ENCODE data around the gene CARD9.

The CARD9 gene

DNA sequence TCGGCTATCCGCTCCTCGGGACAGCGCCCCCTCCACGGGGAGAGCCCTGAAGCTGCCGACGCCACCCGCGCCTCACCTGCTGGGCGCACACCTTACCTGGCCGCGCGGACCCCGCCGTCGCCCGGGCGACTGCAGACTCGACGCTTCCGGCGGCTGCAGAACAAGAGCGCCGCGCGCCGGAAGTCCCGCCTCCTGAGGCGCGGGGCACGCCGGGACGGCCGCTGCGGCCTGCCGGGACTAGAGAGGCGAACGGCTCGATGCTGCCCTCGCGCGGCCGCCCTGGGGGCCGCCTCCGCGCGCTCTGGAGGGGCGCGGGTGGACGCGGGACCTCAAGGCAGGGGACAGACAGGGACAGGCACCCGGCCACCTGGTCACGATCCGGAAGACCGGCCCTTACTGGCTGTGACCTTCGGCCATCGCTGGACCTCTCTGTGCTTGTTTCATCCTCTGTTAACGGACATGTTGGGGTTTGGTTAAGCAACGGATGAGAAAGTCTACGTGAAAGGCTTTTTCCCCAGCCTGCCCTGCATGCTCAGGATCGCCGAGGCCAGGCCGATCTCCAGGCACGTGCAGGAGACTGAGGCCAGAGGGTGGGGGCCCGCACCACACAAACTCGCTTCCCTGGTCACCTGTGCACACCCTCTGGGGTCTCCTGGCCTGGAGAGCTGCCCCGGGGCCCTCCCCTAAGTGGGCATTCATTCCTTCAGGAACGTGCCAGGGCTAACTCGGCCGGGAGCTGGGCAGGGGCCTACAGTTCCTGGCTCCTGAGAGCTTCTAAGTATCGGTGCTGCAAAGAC, 26.8 kb upstream of the CARD9 start, which contains the start of gene SNAPC4:
Gene SNAPC4, minus strand, starts transcription at position 133 of the 797 bp plus-strand sequence. CDS start 1,742 bp downstream, outside the sequence.
- DNase-seq: peak; percentile 63

DNA sequence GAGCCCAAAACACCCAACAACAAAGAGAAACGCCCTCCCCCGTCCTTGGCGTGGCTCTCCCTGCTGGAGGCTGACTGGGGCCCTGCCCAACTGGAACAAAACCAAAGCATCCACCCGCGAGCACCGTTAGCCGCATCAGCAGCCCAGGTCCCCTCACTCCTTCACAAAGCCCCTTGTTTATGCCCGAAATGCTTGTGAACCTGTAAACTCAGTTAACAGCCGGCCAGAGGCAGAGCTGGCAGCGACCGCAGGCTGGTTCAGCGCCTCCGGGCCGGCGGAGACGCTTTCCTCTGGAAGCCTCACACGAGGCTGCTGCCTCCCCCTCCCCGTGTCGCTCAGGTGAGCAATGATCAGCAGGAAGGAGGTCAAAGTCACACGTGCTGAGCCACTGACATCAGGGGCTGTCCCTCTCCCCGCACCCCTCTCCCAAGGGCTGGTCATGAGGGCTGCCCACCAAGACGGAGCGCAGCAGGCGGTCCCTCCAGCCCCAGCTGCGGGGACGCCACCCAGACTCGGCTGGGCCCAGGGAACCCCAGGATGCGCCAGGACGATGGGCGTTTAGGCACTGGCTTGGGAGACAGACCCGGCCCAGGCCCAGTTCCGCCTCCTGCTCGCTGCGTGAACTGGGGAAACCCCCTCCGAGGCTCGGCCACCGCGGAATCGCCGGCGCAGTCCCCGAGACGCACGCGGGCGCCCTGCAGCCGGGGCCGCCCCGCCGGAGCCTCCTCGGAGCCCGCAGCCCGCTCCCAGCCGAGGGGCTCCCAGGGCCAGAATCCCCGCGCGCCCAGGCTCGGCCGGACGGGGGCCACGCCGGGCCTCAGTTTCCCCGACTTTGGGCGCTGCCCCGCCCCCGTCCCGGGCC, 25.9 kb upstream of the CARD9 start:
- DNase-seq: no peak

DNA sequence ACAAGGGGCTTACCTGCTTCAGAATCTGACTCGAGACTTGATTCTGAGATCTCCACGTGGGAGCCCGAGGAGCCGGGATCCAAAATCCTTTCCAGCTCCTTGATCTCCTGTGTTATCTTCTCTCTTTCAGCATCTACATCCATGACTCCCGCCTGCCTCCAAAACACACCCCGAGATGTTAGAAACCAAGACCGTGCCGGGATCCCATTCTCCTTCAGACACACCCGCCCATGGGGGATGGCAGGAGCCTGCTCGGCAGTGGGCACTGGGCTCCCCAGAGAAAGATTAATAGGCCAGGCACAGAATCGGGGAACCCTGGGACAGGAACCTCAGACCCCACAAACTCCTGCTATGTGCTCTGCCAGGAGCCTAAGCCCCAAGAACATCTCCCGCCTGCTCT, 24.8 kb upstream of the CARD9 start:
- no peak for DNase-seq

DNA sequence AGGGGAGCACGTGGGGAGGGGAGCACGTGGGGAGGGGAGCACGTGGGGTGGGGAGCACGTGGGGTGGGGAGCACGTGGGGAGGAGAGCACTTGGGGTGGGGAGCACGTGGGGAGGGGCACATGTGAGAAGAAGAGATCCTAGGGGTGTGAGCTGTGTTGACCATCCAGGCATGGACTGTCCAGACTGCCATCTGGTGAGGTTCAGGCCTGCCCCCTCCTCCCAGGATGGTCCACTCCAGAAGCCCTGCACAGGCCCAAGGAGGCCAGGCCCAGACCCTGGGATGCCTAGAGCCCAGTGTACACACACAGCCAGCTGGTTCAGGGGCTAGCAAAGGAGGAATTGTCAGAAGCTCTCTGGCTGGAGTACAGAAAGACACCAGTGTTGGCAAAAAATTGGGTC, 24.2 kb upstream of the CARD9 start:
- no peak for DNase-seq

DNA sequence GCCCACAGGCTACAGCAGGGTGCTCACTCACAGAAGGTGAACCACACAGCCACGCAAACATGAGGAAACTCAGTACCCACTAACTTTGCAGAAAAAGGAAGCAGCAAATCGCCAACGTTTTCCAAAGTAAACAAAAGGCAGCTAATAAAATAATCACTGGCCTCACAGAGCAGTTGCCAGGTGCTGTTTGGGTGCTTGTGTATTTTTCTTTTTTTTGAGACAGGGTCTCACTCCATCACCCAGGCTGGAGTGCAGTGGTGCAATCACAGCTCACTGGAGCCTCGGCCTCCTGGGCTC, 22.7 kb upstream of the CARD9 start:
- no peak for DNase-seq

DNA sequence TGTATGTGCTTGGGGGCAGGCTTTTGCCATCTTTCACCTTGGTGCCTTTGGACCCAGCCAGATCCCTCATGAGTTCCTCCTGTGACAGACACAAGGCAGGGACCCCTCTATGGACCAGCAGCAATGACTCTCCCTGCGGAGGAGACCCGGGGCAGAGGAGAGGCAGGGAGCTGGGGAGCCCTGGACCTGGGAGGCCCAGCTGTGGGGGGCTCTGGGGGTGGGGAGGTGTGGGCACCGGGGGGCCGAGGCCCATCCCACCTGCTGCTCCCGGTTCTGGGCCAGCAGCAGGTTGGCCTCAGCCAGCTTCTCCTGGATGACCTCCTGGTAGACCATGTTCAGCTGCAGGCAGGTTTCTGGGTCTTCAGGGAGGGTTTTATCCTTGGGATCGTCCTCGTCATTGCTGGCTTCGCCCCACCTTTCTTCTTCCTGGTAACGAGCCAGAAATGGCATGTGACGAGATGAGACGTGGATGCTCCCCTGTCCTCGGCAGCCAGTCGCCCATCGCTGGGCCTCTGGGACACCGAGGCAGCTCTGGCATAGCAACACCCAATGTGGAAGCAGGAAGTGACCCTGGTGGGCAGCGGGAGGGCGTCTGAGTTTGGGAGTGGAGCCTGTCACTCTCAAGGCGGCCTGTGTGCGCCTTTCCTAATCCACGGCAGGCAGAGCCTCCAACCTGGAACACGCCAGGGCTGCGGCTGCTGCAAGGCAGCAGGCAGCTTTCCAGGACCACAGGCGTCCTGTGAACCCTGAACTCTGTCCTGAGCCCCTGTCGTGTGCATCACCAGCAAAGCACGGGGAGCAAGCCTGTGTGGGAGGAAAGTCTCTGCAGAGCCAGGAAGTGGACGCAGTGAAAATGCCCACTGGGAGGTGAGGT, 22.1 kb upstream of the CARD9 start:
- no peak for DNase-seq

DNA sequence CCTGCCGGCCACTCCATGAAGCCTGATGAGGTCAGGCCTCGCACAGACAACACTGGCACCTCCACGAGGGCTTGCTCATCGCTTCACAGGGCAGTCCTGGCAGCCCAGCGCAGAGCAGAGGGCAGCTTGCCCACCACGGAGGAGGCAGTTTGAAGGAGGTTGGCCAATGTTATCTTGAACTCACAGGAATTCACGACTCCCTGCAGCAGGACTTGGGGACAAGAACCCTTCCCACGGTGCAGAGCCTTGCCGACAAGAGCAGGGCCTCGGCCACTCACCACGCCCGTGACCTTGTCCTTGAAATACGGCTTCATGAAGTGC, 21.5 kb upstream of the CARD9 start:
- no peak for DNase-seq

DNA sequence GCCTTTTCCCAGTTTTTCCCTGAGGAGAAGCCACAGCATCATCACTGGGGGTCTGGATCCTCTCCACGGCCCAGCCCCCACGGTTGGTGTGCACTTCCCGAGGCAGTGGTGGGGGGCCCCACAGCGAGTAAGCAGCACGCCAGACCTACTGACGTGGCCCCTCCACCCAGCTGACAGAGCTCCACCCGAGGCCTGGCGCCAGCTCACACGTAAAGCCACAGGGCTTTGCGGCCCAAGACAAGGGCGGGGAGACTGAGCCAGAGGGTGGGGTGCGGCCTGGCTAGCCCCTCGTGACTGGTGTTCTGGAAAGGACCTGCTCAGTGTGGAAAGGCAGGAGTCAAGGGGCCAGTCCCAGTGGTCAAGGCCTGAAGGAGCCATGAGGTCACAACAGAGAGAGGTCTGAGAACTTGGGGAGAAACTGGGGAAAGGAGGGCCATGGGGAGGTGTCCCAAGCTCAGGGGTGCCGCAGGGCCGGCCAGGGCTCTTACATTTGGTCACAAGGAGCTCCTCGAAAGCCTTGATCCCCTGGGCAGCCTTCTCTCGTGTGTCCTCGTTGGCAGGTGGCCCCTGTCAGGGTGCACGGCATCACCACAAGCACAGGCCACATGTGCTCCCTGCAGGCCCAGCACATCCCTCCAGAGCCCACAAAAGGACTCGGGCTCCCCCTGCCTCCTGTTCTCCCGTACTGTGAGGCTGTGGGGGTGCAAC, 21.0 kb upstream of the CARD9 start:
- DNase-seq: no peak

DNA sequence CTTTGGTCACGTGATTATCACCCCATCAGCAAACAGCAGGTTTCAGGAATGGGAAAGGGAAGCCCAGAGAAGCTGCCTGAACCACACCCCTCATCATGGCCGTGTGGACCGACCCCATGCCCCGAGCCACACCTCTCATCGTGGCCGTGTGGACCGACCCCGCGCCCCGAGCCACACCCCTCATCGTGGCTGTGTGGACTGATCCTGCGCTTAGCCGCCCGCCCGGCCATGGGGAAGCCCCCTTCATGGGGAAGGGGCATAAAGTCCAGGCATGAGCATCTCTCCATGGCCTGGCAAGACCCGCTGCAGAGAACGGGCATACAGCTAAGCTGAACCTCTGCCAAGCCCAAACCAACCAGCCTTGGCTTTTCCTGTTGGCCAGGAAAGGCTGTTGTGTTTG, 20.1 kb upstream of the CARD9 start:
- DNase-seq: no peak

DNA sequence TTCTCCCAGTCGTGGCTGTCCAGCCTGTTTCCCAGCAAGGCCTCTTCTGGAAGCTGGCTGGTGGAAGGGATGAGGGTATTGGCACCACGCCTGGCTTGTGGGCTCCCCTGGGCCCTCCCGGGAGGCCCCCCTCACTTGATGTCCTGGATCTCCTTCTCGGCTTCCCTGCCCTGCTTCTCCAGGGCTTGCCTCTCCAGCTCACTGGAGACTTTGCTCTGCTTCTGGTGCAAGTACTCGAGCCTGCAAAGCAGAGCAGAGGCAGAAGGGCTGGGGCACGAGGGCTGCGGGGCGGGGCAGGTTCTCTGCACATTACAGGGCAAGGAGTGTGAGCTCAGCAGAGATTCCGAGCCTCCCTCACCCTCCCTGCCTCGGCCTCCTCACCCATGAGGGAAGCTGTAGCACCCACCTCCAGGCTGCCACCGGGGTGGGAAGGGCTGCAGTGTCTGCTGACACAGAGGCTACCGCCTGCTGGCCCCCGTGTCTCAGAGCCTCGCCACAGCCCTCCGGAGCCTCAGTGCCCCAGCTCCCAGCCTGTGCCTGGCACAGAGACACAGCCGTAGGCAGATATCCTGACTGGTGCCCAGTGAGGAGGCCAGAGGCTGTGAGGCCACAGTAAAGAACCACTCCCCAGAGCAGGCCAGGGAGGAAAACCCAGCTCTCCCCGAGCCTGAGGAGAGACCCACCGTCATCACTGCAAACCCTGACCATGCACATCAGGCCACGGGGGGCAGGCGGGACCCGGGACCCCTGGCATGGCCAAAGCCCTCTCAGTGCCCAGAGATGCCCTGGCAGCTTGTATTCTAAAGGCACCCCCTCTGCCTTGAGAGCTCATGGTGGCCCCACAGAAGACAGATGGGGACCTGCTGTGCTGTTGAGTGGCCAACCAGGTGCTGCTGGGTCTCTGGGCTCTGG, 19.3 kb upstream of the CARD9 start:
- DNase-seq: no peak

DNA sequence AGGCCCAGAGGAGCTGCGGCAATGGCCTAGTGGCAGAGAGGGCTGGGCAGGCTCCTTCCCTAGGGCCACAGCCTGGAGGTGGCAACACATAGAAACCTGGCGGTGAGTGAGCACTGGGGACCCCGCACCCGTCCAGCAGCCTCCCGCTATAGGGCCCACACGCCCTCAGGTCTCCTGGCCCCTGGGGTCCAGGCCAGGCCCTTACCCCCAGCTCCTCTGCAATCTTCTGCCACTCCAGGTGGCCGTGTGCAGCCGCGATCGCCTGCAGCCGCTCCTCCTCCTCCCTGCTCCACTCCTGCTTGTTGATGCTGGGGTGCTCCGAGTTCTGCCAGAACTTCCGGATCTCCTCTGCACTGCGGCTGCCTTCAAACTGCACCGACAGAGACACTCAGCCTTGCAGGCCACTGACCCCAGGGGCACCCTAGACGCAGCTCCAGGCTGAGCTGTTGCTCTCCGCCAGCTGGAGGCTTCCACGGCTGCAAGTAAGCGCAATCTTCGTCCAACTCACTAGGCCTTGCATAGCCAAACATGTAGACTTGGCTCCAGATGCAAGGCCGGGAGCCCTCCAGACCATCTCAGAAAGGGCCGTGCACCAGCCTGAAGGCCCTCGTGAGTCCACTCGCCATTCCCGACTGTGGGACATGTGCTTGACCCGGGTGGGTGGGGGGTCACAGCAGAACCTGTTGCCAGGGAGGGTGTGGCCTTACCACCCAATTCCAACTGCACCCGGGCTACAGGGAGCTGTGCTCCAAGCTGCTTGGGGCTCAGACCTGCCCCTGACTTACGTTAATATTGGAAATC, 18.5 kb upstream of the CARD9 start:
- DNase-seq: no peak

DNA sequence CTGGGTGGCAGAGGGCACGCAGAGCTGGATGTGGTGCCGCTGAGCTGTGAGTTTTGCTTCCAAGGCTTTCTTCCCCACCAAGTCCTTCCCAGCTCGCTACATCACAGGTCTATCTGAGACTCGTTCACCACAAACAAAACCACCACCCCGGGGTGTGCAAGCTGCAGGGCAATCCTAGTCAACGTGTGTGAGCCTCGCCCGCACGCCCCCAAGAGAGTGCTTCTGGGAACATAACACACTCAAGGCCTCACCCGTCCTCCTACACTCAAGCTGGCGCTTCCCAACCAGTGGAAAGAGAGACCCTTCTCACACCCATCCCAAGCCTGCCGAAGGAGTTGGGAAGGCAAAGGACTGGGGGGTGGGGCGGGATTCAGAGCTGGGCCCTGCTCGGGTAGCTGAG, 15.9 kb upstream of the CARD9 start:
- no peak for DNase-seq

DNA sequence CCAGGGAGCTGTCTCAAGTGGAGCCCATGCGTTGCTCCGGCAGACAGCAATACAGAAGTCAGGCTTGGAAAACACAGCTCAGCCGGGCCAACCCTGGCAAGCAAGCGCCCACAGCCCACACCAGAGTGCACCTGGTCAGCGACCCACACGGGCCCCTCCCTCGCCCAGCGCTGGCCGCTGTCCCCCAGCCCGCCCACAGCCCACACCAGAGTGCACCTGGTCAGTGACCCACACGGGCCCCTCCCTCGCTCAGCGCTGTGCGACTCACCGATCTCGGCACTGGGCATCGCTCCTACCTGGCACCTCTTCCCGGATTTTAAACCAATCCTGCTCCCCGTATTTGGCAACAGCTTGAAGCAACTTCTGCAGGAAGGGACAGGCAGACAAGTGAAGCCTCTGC, 13.7 kb upstream of the CARD9 start:
- no peak for DNase-seq

DNA sequence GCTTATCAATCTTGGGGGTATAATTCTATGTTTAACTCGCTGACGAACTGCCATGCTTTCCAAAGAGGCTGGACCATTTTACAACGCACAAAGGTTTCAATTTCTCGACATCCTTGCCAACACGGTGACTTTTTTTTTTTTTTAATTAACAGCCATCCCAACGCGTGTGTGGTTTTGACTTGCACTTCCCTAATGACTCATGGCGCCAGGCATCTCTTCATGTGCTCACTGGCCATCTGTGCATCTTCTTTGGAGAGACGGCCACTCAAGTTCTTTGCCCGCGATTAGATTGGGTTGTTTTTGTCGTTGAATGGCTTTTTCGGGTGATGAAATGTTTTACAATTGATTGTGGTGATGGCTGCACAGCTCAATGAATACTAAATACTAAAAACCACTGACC, 12.5 kb upstream of the CARD9 start:
- peak; percentile 91 for DNase-seq

DNA sequence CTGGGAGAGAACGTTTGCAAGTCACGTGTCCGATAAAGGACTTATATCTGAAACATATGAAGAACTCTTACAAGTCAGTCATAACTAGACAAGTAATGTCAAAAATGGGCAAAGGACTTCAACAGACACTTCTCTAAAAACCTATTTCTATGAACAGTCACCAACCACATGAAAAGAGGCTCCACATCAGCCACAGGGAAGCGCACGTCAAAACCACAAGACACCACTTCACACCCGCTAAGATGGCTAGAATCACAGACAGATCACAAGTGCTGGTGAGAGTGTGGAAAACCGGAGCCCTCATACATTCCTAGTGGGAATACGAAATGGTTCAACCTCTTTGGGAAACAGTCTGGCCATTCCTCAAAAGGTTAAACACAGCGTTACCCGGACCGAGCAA, 11.5 kb upstream of the CARD9 start:
- no peak for DNase-seq

DNA sequence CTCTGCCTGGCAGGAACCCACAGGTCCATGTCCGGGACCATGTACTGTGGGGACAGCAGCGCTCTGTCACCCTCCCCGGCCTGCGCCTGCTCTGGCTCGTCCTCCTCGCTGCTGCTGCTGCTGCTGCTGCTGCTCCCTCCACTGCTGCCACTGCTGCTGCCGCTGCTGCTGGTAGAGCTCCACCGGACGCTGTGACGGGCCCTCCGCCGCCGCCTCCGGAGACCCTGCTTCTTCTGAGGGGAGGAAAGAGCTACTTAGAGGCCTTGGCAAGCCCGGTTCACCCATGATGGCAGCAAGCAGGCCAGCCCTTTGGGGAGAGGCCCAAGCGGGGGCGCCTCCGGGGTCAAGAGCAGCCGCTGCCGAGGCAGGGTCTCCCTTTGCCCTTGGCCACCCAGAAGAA, 10.0 kb upstream of the CARD9 start:
- DNase-seq: no peak

DNA sequence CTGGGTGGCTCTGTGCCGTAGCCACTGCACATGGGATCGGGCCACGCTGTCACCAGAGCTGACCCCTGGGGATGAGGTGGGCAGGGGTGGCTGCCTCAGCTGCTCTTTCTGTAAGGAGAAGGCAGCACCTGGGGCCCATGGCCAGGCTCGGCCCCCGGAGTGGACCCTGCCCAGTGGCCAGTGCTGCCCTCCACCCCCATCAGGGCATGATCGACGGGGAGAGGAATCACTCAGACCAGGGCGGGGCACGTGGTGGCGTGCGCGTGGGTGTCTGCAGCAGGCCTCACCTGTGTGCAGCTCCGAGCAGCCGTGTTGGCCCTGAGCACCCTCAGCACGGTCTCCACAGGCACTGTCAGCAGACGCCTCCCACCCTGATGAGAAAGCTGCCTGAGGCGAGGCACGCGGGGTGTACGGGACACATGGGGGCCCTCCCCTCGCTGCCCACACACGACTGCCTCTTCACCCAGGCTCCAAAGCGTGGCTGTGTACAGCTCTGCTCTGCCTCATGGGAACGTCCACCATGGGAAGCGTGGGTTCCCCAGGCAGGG, 8.6 kb upstream of the CARD9 start:
- no peak for DNase-seq

DNA sequence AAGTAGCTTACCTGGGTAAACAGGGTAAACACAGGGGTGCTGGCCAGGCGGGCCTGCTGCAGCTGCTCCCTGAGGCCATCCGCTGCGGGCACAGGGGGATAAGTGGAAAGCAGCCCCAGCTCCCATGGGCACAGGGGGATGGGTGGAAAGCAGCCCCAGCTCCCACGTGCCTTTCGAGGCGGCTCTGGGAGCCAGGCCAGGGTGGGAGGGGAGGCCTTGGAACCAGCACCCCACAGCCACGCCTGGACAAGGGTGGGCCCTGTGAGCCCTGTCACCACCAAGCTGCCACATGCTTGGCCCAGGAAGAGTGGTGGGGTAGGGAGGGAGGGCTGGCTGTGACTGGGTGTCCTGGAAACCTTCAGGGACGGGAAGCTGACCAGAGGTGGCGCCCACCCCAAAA, 7.8 kb upstream of the CARD9 start:
- DNase-seq: no peak

DNA sequence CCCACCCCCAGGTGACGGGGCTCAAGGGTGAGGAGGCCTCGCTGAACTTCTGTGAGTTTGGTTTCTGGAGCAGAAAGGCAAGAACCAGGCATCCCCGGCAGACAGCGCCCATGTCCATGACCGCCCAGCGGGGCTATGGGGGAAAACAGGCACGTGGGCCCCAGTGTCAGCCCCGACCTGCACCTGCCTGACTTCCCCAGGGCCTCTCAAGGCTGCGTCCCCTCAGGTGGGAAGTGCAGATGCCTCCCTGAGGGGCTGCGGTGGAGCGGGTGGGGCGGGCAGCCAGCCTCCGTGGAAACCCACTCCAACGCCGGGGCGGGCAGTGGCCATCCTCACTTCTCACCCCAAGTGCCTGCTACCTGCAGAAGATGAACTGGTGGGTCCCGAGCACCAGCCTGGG, 6.9 kb upstream of the CARD9 start:
- no peak for DNase-seq

DNA sequence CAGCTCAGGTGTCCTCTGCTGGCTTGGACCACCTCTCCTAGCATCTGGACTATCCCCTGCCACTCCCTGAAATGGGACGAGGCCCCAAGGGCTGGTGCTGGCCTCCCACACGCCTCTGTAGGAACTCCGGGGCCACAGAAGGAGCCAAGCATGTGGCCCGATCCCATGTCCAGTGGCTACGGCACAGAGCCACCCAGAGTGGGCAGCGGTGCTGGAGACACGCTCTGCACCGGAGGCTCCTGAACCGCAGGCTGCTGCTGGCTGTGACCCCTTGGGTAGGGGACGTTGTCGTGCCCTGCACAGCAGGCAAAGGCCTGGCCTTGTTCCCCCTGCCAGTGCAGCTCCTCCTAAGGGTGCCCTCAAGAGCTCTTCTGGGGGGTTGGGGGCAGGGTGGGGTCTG, 6.4 kb upstream of the CARD9 start:
- DNase-seq: no peak

DNA sequence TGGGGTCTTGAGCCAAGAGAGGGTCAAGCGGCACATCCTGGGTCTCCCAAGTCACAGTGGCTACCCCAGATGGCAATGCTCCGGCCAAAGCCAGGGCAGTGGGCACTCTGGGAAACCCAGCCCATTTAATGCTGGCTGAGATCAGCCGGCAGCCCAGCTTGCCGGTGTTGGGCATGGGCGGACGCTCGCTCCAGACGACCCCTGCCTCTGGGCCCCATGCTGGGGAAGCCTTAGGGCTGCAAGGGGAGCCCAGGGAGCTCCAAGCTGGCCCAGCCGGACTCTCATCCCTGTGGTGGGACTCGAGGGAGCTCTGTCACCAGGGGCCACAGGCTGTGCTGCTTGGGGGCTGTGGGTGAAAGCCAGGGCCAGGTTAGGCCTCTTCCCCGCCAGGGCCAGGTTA, 5.9 kb upstream of the CARD9 start:
- DNase-seq: no peak

Data from NCI-H1694 treated with DMSO at 0.1 percent for 48 hours (cell line).